ENCODE results near the gene PF4V1. TPM values are rescaled to one million over a fixed set of nuclear protein-coding genes. Genes with fewer than 3 reads are reported as not detected.

The PF4V1 gene
- total RNA-seq, 1 experiment from 2014 or later: not detected

GRCh38 chr4:73902038-73902637, 49.0 kb downstream of the PF4V1 start:
- Histone ChIP-seq H3K9me2 (ENCODE audit: insufficient read depth) (no peaks in the 10 kb centered on the region), H3F3A (ENCODE audit: insufficient read depth, low read depth) (no peaks in the 10 kb centered on the region), H3K27me3 (ENCODE audit: insufficient read depth, low read depth) (no peaks in the 10 kb centered on the region), H3K4me2 (no peak overlapping the region), H3K79me2 (ENCODE audit: low read depth) (no peaks in the 10 kb centered on the region), H3K4me1 (replicated peaks; ENCODE audit: insufficient read depth) (no peaks in the 10 kb centered on the region), H3K4me3 (no peak overlapping the region), H3K27ac (no peak overlapping the region), H3K36me3 (ENCODE audit: low read depth) (no peaks in the 10 kb centered on the region), H3K9me3 (ENCODE audit: insufficient read depth, low read depth) (no peaks in the 10 kb centered on the region), H4K20me1 (ENCODE audit: insufficient read depth) (no peaks in the 10 kb centered on the region), H2AFZ (no peak overlapping the region)
- no peak for TF ChIP-seq EZH2 (IDR thresholded peaks at IDR 0.05; ENCODE audit: low read depth)
- no peak for TF ChIP-seq CTCF (conservative IDR thresholded peaks at IDR 0.05)
- BruUV-seq (replicated peaks): no TSS peak
- ChIA-PET CTCF (no interaction called here), POLR2A (ENCODE audit: unreplicated experiment) (interaction anchor here (0.9 kb wide), 1 partner anchor 504 kb away, joined by 3 read pairs; no protein-coding TSS in a partner anchor)
- intact Hi-C loops (cut with micrococcal nuclease; ENCODE audit: unreplicated experiment): no loop called here
- DNase-seq: no peak

- CTCF ChIA-PET: no interaction called here
- Histone ChIP-seq H3K9me2 (ENCODE audit: insufficient read depth) (no peaks in the 10 kb centered on the region), H4K20me1 (ENCODE audit: insufficient read depth) (no peaks in the 10 kb centered on the region), H3K9me3 (ENCODE audit: insufficient read depth, low read depth) (no peaks in the 10 kb centered on the region), H3K4me3 (no peak overlapping the region), H3F3A (ENCODE audit: insufficient read depth, low read depth) (no peaks in the 10 kb centered on the region), H3K27ac (no peak overlapping the region), H3K79me2 (ENCODE audit: low read depth) (no peaks in the 10 kb centered on the region), H3K27me3 (ENCODE audit: insufficient read depth, low read depth) (no peaks in the 10 kb centered on the region), H2AFZ (no peak overlapping the region), H3K4me1 (replicated peaks; ENCODE audit: insufficient read depth) (no peaks in the 10 kb centered on the region), H3K36me3 (ENCODE audit: low read depth) (no peaks in the 10 kb centered on the region), H3K4me2 (no peak overlapping the region)
- TF ChIP-seq EZH2 (IDR thresholded peaks at IDR 0.05; ENCODE audit: low read depth) (no peak), CTCF (conservative IDR thresholded peaks at IDR 0.05) (no peak)
- no peak for DNase-seq
- intact Hi-C loops (cut with micrococcal nuclease; ENCODE audit: unreplicated experiment): no loop called here
- no TSS peak for BruUV-seq (replicated peaks)
- POLR2A ChIA-PET (ENCODE audit: unreplicated experiment): no interaction called here
Observed at GRCh38 chr4:73902817-73903547, 49.9 kb downstream of the PF4V1 start.

Other genes with a start within 250 kb of the PF4V1 start
- 0.40 and 0.59 TPM in 2 replicates for gene RASSF6, start 232.9 kb upstream of the PF4V1 start, total RNA-seq (2021)
- 0.35 and 0.38 TPM in 2 replicates for gene CXCL8, start 112.7 kb upstream of the PF4V1 start, total RNA-seq (2021)
- gene CXCL6, start 16.6 kb upstream of the PF4V1 start, total RNA-seq (2021): not detected in 2 replicates
- gene CXCL1, start 16.1 kb downstream of the PF4V1 start, total RNA-seq (2021): 0.33 TPM in 1 of 2 replicates, not detected in the other
- gene PF4, start 128.7 kb downstream of the PF4V1 start, total RNA-seq (2021): not detected in 2 replicates
- not detected in 2 replicates for gene PPBP, start 134.9 kb downstream of the PF4V1 start, total RNA-seq (2021)
- gene CXCL5, start 145.4 kb downstream of the PF4V1 start, total RNA-seq (2021): not detected in 2 replicates
- not detected in 2 replicates for gene CXCL3, start 185.4 kb downstream of the PF4V1 start, total RNA-seq (2021)
- gene CXCL2, start 245.9 kb downstream of the PF4V1 start, total RNA-seq (2021): 1.6 and 1.7 TPM in 2 replicates

Measured in PC-9 (cell line).